DOHH2 (cell line): ENCODE results near the gene PAH.

Experiments
- H3F3A ChIP-seq: fragments of 200-600 bp; sonication (generic), shearing (Covaris generic); 2 replicates; pipeline ENCODE4 v1.6.0; 2016; ENCODE audit warnings: antibody characterized with exemption, mild to moderate bottlenecking; ENCODE audit not compliant: control insufficient read depth, insufficient read depth
- H3K27ac ChIP-seq: fragments of 200-600 bp; sonication (generic); 2 replicates; pipeline ENCODE4 v1.5.1; 2014; ENCODE audit warnings: low read depth, mild to moderate bottlenecking, low read length, moderate library complexity
- H3K27me3 ChIP-seq: fragments of 200-600 bp; sonication (generic); 2 replicates; pipeline ENCODE4 v1.6.1; 2014; ENCODE audit warnings: mild to moderate bottlenecking, low read length, mixed read lengths; ENCODE audit not compliant: control insufficient read depth
- H3K36me3 ChIP-seq: fragments of 200-600 bp; sonication (generic); 2 replicates; pipeline ENCODE4 v1.6.1; 2014; ENCODE audit warnings: mild to moderate bottlenecking, low read length, moderate library complexity, mixed read lengths; ENCODE audit not compliant: control insufficient read depth
- H3K4me1 ChIP-seq: fragments of 200-600 bp; sonication (generic); 2 replicates; pipeline ENCODE4 v1.6.1; 2014; ENCODE audit warnings: mild to moderate bottlenecking, low read length, mixed read lengths; ENCODE audit not compliant: control insufficient read depth
- H3K4me2 ChIP-seq: fragments of 200-600 bp; sonication (generic); 2 replicates; pipeline ENCODE4 v1.6.0; 2014; ENCODE audit warnings: mild to moderate bottlenecking, low read length, moderate library complexity
- H3K4me3 ChIP-seq: fragments of 200-600 bp; sonication (generic); 2 replicates; pipeline ENCODE4 v1.5.1; 2014; ENCODE audit warnings: mild to moderate bottlenecking, low read length, mixed read lengths
- H3K79me2 ChIP-seq: fragments of 200-600 bp; sonication (generic); 2 replicates; pipeline ENCODE4 v1.6.1; 2014; ENCODE audit warnings: mild to moderate bottlenecking, low read length, mixed read lengths; ENCODE audit not compliant: control insufficient read depth
- H3K9me2 ChIP-seq: fragments of 200-600 bp; sonication (generic); replicated peaks from 2 replicates; pipeline ENCODE4 v1.6.1; 2014; ENCODE audit warnings: mild to moderate bottlenecking, low read length, mixed read lengths; ENCODE audit not compliant: control insufficient read depth
- H3K9me3 ChIP-seq: fragments of 200-600 bp; sonication (generic); 2 replicates; pipeline ENCODE4 v1.6.1; 2014; ENCODE audit warnings: antibody characterized with exemption, low read length, mixed read lengths; ENCODE audit not compliant: control insufficient read depth, insufficient read depth
- H4K20me1 ChIP-seq: fragments of 200-600 bp; sonication (generic); 2 replicates; pipeline ENCODE4 v1.6.0; 2014; ENCODE audit warnings: low read depth, mild to moderate bottlenecking, antibody characterized with exemption, low read length, moderate library complexity; ENCODE audit not compliant: control insufficient read depth, insufficient read depth
- CTCF ChIP-seq: fragments of 200-600 bp; sonication (generic); IDR thresholded peaks from one replicate; pipeline ENCODE4 v1.5.1; 2014; ENCODE audit warnings: antibody characterized with exemption, mild to moderate bottlenecking, low read depth, low read length; ENCODE audit not compliant: poor library complexity, severe bottlenecking
- EZH2phosphoT487 ChIP-seq: fragments of 200-600 bp; sonication (generic); IDR thresholded peaks from 2 replicates; pipeline ENCODE4 v1.6.1; 2017; ENCODE audit warnings: borderline replicate concordance, mild to moderate bottlenecking, antibody characterized with exemption, low read length, moderate library complexity, mixed read lengths

PAH gene

GRCh38 chr12:102888511-102888910, 28.5 kb downstream of the PAH start:
- Histone ChIP-seq H3K79me2 (no peaks in the 10 kb centered on the region), H3K36me3 (no peaks in the 10 kb centered on the region), H3K27ac (no peak overlapping the region), H3K4me2 (no peak overlapping the region), H3F3A (no peaks in the 10 kb centered on the region), H3K4me3 (no peak overlapping the region), H3K27me3 (no peaks in the 10 kb centered on the region), H4K20me1 (no peaks in the 10 kb centered on the region), H3K4me1 (no peaks in the 10 kb centered on the region), H3K9me3 (no peaks in the 10 kb centered on the region), H3K9me2 (no peaks in the 10 kb centered on the region)
- TF ChIP-seq EZH2phosphoT487 (no peak), CTCF (no peak)

- Histone ChIP-seq H3K9me2 (no peaks in the 10 kb centered on the region), H3K36me3 (no peaks in the 10 kb centered on the region), H3K4me3 (no peak overlapping the region), H4K20me1 (no peaks in the 10 kb centered on the region), H3K9me3 (no peaks in the 10 kb centered on the region), H3K4me1 (no peaks in the 10 kb centered on the region), H3K27me3 (no peaks in the 10 kb centered on the region), H3F3A (no peaks in the 10 kb centered on the region), H3K4me2 (no peak overlapping the region), H3K79me2 (no peaks in the 10 kb centered on the region), H3K27ac (no peak overlapping the region)
- TF ChIP-seq CTCF (no peak), EZH2phosphoT487 (no peak)
Observed at GRCh38 chr12:102885043-102885932, 31.8 kb downstream of the PAH start.

- no peaks in the 10 kb centered on the region for H3K27me3 ChIP-seq
- H3K79me2 ChIP-seq: no peaks in the 10 kb centered on the region
- no peaks in the 10 kb centered on the region for H3K4me1 ChIP-seq
- no peaks in the 10 kb centered on the region for H3F3A ChIP-seq
- no peaks in the 10 kb centered on the region for H3K36me3 ChIP-seq
- H3K27ac ChIP-seq: no peak overlapping the region
- no peaks in the 10 kb centered on the region for H3K9me3 ChIP-seq
- no peak for TF ChIP-seq EZH2phosphoT487
- TF ChIP-seq CTCF: peak; percentile 88
- no peak overlapping the region for H3K4me2 ChIP-seq
- no peaks in the 10 kb centered on the region for H3K9me2 ChIP-seq
- H3K4me3 ChIP-seq: no peak overlapping the region
- no peaks in the 10 kb centered on the region for H4K20me1 ChIP-seq
Observed at GRCh38 chr12:102883204-102883799, 33.7 kb downstream of the PAH start.
